ENCODE data around the gene FAM3B. TPM values are rescaled to one million over a fixed set of nuclear protein-coding genes. Genes with fewer than 3 reads are reported as not detected.

The FAM3B gene
- total and polyA plus RNA-seq, 9 of the 15 experiments (the other 6 are each of a cell fraction or from before 2014, with no cell fraction given) = 0.04 to 0.18 (median 0.12) TPM; not detected in 5

DNA sequence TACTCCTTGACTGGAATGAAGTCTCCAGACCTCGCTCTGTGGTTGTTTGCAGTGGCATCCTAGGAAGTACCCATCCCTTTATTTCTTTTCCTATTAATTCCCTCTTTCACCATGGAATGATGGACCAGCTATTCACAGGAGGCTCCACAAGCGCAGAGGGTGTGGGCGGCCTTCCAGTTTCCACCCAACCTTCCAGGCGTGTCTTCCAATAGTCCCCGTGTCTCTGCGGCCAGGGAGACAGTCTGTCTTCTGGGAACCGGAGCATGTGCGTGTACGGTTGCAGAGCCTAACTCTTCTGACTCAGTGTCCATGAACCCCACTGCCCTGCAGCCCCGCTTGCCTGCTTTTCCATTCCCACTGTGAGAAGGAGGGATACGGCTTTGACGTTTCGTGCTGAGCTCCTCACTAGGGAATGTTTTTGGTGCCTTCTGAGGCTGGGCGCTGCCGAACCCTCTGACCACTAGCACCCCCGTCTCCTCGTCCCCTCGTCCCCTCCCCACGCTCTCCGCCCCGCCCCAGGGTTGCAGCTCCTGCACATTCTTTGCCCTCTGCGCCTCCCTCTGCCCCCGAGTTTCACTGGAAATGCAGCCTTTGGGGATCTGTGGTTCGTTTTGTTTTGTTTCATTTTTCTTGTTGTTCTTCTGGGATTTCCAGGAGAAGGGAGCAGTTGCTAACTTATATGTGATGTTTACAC lies 26.3 kb upstream of the FAM3B start:
- no peak overlapping the region for H3K4me3 ChIP-seq
- CTCF ChIA-PET (ENCODE audit: low intra/inter-chr PET ratio) = no interaction called here
- no peak for FAIRE-seq
- intact Hi-C loops (cut with micrococcal nuclease) (no loop called here), in situ Hi-C loops (cut with MboI) (no loop called here)
- H3K9me3 ChIP-seq (replicated peaks; ENCODE audit: control insufficient read depth, insufficient read depth, low read depth, low read length) = no peaks in the 10 kb centered on the region
- H3K79me2 ChIP-seq (ENCODE audit: control insufficient read depth, insufficient read depth, low read length) = no peaks in the 10 kb centered on the region
- no peaks in the 10 kb centered on the region for H4K20me1 ChIP-seq (replicated peaks; ENCODE audit: control insufficient read depth, insufficient read depth, low read length)
- BruUV-seq (replicated peaks) = no TSS peak
- H2AFZ ChIP-seq (ENCODE audit: low read depth, low read length) = no peak overlapping the region
- no peak overlapping the region for H3K4me2 ChIP-seq (ENCODE audit: insufficient read depth, low read length)
- no peaks in the 10 kb centered on the region for H3K9me1 ChIP-seq (ENCODE audit: control insufficient read depth, insufficient read depth, low read length)
- WGBS (ENCODE audit: insufficient coverage, low coverage, missing lambda C conversion rate) = under 1% methylated on average over 20 of the region's 24 CpGs
- no peaks in the 10 kb centered on the region; a peak in 1 of 5 replicates for H3K27me3 ChIP-seq (ENCODE audit: control insufficient read depth in 2 of 2, insufficient read depth in 2 of 2, low read length in 2 of 2)
- H3K27ac ChIP-seq (ENCODE audit: extremely low read depth, low read depth, low read length) = no peak overlapping the region
- ATAC-seq = no peak
- no peaks in the 10 kb centered on the region for H3K36me3 ChIP-seq (ENCODE audit: control insufficient read depth, insufficient read depth, low read length)
- no peak overlapping the region for H3K9ac ChIP-seq (ENCODE audit: insufficient read depth in 1 of 2, low read depth in 2 of 2, low read length in 2 of 2)
- POLR2A ChIA-PET = interaction anchor here (0.6 kb wide), 1 partner anchor 25 kb away, joined by 3 read pairs; no protein-coding TSS in a partner anchor
- no peaks in the 10 kb centered on the region for H3K4me1 ChIP-seq (replicated peaks in 1 of 2; ENCODE audit: control insufficient read depth in 2 of 2, insufficient read depth in 2 of 2, low read length in 2 of 2)
- no peak for DNase-seq (ENCODE audit: extremely low read depth in 1 of 4, low spot score in 3 of 4)
- TF ChIP-seq, protein P1, sequence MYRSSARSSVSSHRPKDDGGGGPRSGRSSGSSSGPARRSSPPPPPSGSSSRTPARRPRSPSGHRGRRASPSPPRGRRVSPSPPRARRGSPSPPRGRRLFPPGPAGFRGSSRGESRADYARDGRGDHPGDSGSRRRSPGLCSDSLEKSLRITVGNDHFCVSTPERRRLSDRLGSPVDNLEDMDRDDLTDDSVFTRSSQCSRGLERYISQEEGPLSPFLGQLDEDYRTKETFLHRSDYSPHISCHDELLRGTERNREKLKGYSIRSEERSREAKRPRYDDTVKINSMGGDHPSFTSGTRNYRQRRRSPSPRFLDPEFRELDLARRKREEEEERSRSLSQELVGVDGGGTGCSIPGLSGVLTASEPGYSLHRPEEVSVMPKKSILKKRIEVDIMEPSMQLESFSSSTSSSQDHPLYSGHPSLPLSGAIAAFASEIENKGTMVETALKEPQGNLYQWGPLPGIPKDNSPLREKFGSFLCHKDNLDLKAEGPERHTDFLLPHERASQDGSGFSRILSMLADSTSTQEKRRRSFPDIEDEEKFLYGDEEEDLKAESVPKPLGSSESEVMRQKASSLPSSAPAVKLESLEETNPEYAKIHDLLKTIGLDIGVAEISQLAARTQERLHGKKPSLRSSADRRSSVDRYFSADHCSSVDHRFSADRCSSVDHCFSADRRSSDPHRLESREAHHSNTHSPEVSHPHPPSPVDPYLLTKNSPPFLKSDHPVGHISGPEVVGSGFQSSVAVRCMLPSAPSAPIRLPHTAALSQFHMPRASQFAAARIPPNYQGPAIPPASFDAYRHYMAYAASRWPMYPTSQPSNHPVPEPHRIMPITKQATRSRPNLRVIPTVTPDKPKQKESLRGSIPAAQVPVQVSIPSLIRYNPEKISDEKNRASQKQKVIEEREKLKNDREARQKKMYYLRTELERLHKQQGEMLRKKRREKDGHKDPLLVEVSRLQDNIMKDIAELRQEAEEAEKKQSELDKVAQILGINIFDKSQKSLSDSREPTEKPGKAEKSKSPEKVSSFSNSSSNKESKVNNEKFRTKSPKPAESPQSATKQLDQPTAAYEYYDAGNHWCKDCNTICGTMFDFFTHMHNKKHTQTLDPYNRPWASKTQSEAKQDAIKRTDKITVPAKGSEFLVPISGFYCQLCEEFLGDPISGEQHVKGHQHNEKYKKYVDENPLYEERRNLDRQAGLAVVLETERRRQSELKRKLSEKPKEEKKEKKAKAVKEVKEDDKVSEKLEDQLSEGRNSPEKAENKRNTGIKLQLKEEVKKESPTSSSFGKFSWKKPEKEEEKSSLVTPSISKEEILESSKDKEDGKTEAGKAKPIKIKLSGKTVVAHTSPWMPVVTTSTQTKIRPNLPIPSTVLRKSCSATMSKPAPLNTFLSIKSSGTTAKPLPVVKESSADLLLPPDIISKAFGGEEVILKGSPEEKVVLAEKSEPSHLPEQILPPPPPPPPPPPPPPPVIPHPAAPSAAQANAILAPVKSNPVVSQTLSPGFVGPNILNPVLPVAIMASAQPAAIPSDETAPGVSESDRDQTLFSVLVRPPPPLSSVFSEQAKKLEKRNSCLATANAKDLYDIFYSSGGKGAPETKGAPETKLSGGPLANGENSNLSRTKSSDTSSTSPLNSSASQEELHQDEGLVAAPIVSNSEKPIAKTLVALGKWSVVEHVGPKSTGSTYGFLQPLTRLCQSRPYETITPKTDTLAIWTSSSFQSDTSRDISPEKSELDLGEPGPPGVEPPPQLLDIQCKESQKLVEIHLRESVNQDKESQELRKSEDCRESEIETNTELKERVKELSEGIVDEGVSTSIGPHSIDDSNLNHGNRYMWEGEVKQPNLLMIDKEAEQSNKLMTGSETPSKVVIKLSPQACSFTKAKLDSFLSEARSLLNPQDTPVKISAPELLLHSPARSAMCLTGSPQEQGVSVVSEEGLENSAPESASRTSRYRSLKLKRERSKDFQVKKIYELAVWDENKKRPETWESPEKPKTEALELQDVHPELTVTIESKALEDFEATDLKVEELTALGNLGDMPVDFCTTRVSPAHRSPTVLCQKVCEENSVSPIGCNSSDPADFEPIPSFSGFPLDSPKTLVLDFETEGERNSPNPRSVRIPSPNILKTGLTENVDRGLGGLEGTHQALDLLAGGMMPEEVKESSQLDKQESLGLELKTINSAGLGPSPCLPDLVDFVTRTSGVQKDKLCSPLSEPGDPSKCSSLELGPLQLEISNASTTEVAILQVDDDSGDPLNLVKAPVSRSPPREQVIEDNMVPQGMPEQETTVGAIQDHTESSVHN (IDR thresholded peaks at IDR 0.05; ENCODE audit: borderline replicate concordance in 1 of 2, low read depth in 1 of 2) = no peak
- TF ChIP-seq RBBP5 (IDR thresholded peaks at IDR 0.05; ENCODE audit: borderline replicate concordance, insufficient read depth, low read length, poor library complexity, severe bottlenecking) (no peak), NCOA6 (IDR thresholded peaks at IDR 0.05) (no peak), ZNF253 (CRISPR knock-in tag; conservative IDR thresholded peaks at IDR 0.05) (no peak), ZNF212 (CRISPR knock-in tag; IDR thresholded peaks at IDR 0.05) (no peak)
- TF ChIP-seq, protein P2, sequence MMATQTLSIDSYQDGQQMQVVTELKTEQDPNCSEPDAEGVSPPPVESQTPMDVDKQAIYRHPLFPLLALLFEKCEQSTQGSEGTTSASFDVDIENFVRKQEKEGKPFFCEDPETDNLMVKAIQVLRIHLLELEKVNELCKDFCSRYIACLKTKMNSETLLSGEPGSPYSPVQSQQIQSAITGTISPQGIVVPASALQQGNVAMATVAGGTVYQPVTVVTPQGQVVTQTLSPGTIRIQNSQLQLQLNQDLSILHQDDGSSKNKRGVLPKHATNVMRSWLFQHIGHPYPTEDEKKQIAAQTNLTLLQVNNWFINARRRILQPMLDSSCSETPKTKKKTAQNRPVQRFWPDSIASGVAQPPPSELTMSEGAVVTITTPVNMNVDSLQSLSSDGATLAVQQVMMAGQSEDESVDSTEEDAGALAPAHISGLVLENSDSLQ (IDR thresholded peaks at IDR 0.05) = no peak
- TF ChIP-seq, protein P3, sequence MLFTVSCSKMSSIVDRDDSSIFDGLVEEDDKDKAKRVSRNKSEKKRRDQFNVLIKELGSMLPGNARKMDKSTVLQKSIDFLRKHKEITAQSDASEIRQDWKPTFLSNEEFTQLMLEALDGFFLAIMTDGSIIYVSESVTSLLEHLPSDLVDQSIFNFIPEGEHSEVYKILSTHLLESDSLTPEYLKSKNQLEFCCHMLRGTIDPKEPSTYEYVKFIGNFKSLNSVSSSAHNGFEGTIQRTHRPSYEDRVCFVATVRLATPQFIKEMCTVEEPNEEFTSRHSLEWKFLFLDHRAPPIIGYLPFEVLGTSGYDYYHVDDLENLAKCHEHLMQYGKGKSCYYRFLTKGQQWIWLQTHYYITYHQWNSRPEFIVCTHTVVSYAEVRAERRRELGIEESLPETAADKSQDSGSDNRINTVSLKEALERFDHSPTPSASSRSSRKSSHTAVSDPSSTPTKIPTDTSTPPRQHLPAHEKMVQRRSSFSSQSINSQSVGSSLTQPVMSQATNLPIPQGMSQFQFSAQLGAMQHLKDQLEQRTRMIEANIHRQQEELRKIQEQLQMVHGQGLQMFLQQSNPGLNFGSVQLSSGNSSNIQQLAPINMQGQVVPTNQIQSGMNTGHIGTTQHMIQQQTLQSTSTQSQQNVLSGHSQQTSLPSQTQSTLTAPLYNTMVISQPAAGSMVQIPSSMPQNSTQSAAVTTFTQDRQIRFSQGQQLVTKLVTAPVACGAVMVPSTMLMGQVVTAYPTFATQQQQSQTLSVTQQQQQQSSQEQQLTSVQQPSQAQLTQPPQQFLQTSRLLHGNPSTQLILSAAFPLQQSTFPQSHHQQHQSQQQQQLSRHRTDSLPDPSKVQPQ (CRISPR knock-in tag; IDR thresholded peaks at IDR 0.05; ENCODE audit: borderline replicate concordance) = no peak
